ENCODE data around the gene SMIM32. TPM values are rescaled to one million over a fixed set of nuclear protein-coding genes. Genes with fewer than 3 reads are reported as not detected.

The SMIM32 gene
- total RNA-seq (under 1 TPM in 1 of 2 donors, not detected in 1; 0.48 TPM), polyA plus RNA-seq (not detected)
- long read RNA-seq, donor 1 = 0 reads
- long read RNA-seq, donor 2 = 0 reads
- long read RNA-seq, donor 3 = 0 reads
- long read RNA-seq, donor 4 = 0 reads
- long read RNA-seq, donor 5 = 0 reads

DNA sequence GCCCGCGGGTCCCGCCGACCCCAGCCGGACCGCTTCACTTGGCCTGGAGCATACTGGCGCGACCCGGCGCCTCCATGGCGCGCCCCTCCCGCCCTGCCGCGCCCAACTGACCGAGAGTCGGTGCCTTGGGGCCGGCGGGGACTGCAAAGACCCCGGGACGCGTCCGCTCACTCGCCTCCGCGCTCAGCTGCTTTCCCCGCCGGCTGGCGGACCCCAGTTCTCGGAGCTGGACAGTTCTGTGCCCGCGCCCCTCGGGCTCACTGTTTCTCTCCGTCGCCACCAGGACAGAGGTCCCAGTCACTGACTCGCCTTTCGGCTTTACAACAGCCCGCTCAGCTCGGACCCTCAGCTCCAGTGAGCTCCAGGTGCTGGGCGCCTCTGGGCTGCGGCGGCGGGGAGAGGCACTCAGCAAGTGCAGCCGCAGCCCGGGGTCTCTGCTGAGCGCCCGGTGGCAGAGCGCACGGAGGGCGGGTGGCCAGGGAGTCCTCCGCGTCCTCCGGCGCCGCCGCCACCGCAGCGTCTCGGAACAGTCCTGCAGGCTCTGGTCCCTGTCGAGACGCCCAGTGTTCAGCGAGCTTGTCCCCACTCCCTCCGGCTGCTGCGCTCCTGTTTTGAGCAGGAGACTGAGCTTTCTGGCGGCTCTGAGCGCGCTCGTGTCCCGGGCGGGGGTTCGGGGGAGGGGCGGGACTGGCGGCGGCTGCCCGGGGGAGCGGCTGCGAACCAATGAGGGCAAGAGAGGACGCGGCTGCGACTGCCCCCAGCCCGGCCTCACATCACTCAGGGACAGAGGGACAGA lies at the start of gene SMIM32:
Gene SMIM32, minus strand, starts transcription at position 637 of the 796 bp plus-strand sequence. CDS start 638 bp downstream, outside the sequence.
- Histone ChIP-seq H3K4me3 (no peak within 1 kb of the TSS), H3K9me3 (ENCODE audit: control insufficient read depth in 4 of 4, insufficient read depth in 3 of 4, low read length in 3 of 4) (no peaks in the 10 kb centered on the region), H3K36me3 (ENCODE audit: control insufficient read depth in 4 of 4, insufficient read depth in 4 of 4, low read length in 4 of 4) (peaks cover 0 to 10% (median 7%) of the 10 kb centered on the region in 4 donors), H3K27ac (ENCODE audit: low read depth in 1 of 2, low read length in 1 of 2) (no peak within 1 kb of the TSS), H3K4me1 (ENCODE audit: control insufficient read depth in 5 of 5, insufficient read depth in 5 of 5, low read length in 5 of 5) (peaks cover 0 to 26% (median 7%) of the 10 kb centered on the region in 5 donors), H3K27me3 (ENCODE audit: control insufficient read depth in 3 of 3, insufficient read depth in 3 of 3, low read length in 2 of 3) (peaks cover 11 to 41% (median 32%) of the 10 kb centered on the region in 3 donors), H3K9ac (ENCODE audit: insufficient read depth in 1 of 2, low read length in 2 of 2) (no peak within 1 kb of the TSS)
- ATAC-seq (ENCODE audit: insufficient read depth, low FRiP score) = no peak
- TF ChIP-seq, protein P1, sequence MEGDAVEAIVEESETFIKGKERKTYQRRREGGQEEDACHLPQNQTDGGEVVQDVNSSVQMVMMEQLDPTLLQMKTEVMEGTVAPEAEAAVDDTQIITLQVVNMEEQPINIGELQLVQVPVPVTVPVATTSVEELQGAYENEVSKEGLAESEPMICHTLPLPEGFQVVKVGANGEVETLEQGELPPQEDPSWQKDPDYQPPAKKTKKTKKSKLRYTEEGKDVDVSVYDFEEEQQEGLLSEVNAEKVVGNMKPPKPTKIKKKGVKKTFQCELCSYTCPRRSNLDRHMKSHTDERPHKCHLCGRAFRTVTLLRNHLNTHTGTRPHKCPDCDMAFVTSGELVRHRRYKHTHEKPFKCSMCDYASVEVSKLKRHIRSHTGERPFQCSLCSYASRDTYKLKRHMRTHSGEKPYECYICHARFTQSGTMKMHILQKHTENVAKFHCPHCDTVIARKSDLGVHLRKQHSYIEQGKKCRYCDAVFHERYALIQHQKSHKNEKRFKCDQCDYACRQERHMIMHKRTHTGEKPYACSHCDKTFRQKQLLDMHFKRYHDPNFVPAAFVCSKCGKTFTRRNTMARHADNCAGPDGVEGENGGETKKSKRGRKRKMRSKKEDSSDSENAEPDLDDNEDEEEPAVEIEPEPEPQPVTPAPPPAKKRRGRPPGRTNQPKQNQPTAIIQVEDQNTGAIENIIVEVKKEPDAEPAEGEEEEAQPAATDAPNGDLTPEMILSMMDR (IDR thresholded peaks at IDR 0.05; ENCODE audit: control extremely low read depth, extremely low read depth) = no peak
- peak; percentile 51 to 56 (median 53) for DNase-seq
- WGBS, 2 donors = 1% methylated on average over 79 to 81 of the region's 81 CpGs

DNA sequence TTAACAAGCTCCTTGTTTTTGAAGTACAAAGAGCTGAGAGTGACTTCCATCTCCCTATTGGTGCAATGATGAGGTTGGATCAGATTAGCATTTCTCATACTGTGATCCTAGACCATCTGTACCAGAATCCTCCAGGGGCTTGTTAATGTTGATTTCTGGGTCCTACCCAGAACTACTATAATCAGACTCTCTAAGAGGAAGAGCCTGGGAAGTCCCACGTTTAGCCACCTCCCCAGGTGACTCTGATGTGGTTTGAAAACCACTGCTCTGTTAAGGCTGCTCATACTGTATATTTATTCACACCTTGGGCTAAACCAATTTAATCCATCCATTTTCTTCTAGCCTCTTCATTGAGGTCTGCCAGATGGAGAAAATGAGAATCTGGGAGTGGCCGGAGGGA lies 49.6 kb upstream of the SMIM32 start:
- TF ChIP-seq, protein P1 (IDR thresholded peaks at IDR 0.05; ENCODE audit: control extremely low read depth, extremely low read depth) = no peak
- Histone ChIP-seq H3K27me3 (ENCODE audit: control insufficient read depth in 3 of 3, insufficient read depth in 3 of 3, low read length in 2 of 3) (peaks cover 0 to 7% (median 3%) of the 10 kb centered on the region in 3 donors), H3K36me3 (ENCODE audit: control insufficient read depth in 4 of 4, insufficient read depth in 4 of 4, low read length in 4 of 4) (no peaks in the 10 kb centered on the region), H3K4me3 (no peak overlapping the region), H3K27ac (ENCODE audit: low read depth in 1 of 2, low read length in 1 of 2) (no peak overlapping the region), H3K4me1 (ENCODE audit: control insufficient read depth in 5 of 5, insufficient read depth in 5 of 5, low read length in 5 of 5) (no peaks in the 10 kb centered on the region), H3K9ac (ENCODE audit: insufficient read depth in 1 of 2, low read length in 2 of 2) (no peak overlapping the region), H3K9me3 (ENCODE audit: control insufficient read depth in 4 of 4, insufficient read depth in 3 of 4, low read length in 3 of 4) (no peaks in the 10 kb centered on the region)
- DNase-seq (no peak), ATAC-seq (ENCODE audit: insufficient read depth, low FRiP score) (no peak)
- WGBS, 2 donors = 68 to 76% methylated on average over 2 of the region's 2 CpGs

DNA sequence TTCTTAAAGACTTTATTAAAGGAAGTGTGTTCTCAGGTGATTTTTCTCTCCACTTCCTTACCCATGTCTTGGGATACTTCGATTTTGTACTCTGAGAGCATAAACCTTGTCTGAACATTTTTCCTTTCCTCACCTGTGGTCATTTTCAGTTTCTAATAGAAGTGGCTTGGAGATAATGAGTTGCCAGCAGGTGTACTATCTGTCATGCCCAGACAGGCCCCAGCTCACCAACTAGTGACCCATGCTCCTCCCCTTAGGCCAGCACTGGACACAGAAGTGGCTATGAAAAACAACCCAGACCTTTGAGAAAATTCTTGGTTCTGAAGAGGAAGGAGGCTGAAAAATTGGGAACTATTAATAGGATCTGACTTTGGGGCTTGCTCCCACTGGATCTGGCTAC lies 49.2 kb upstream of the SMIM32 start:
- TF ChIP-seq, protein P1 (IDR thresholded peaks at IDR 0.05; ENCODE audit: control extremely low read depth, extremely low read depth) = no peak
- Histone ChIP-seq H3K27me3 (ENCODE audit: control insufficient read depth in 3 of 3, insufficient read depth in 3 of 3, low read length in 2 of 3) (peaks cover 0 to 7% (median 3%) of the 10 kb centered on the region in 3 donors), H3K27ac (ENCODE audit: low read depth in 1 of 2, low read length in 1 of 2) (no peak overlapping the region), H3K4me1 (ENCODE audit: control insufficient read depth in 5 of 5, insufficient read depth in 5 of 5, low read length in 5 of 5) (no peaks in the 10 kb centered on the region), H3K9me3 (ENCODE audit: control insufficient read depth in 4 of 4, insufficient read depth in 3 of 4, low read length in 3 of 4) (no peaks in the 10 kb centered on the region), H3K4me3 (no peak overlapping the region), H3K9ac (ENCODE audit: insufficient read depth in 1 of 2, low read length in 2 of 2) (no peak overlapping the region), H3K36me3 (ENCODE audit: control insufficient read depth in 4 of 4, insufficient read depth in 4 of 4, low read length in 4 of 4) (no peaks in the 10 kb centered on the region)
- WGBS, 2 donors = 54 to 62% methylated on average over 1 of the region's 1 CpG
- DNase-seq (no peak), ATAC-seq (ENCODE audit: insufficient read depth, low FRiP score) (no peak)

Measured in lung (tissue), 16 donors.